HG03354 (cell line): ENCODE results near the gene RASSF3.

Experiments used
- ATAC-seq: cut with Tn5 transposase; IDR thresholded peaks from one replicate; pipeline ENCODE4 v1.9.1; 2021; ENCODE audit warnings: mild to moderate bottlenecking; ENCODE audit not compliant: unreplicated experiment, poor library complexity, severe bottlenecking

The RASSF3 gene

GRCh38 chr12:64666054-64666914 is 56.0 kb downstream of the RASSF3 start:
- peak; percentile 25 for ATAC-seq

- no peak for ATAC-seq
Observed at GRCh38 chr12:64667793-64668192, 57.5 kb downstream of the RASSF3 start.

GRCh38 chr12:64669270-64669842 is 59.1 kb downstream of the RASSF3 start:
- peak; percentile 76 for ATAC-seq

GRCh38 chr12:64670019-64670418 is 59.7 kb downstream of the RASSF3 start:
- no peak for ATAC-seq

GRCh38 chr12:64670919-64671639 is 60.8 kb downstream of the RASSF3 start:
- ATAC-seq, result no peak

GRCh38 chr12:64671681-64672080 is 61.4 kb downstream of the RASSF3 start:
- no peak for ATAC-seq

- no peak for ATAC-seq
Observed at GRCh38 chr12:64672925-64673409, 62.7 kb downstream of the RASSF3 start.

- no peak for ATAC-seq
Observed at GRCh38 chr12:64673490-64674169, 63.3 kb downstream of the RASSF3 start.

- no peak for ATAC-seq
Observed at GRCh38 chr12:64674367-64674922, 64.2 kb downstream of the RASSF3 start.

- no peak for ATAC-seq
Observed at GRCh38 chr12:64675795-64676194, 65.5 kb downstream of the RASSF3 start.

- ATAC-seq, result no peak
Observed at GRCh38 chr12:64678248-64678647, 68.0 kb downstream of the RASSF3 start.

GRCh38 chr12:64678835-64679234 is 68.5 kb downstream of the RASSF3 start:
- no peak for ATAC-seq

GRCh38 chr12:64679487-64680001 is 69.2 kb downstream of the RASSF3 start:
- ATAC-seq, result no peak

GRCh38 chr12:64680235-64680634 is 69.9 kb downstream of the RASSF3 start:
- ATAC-seq, result no peak

GRCh38 chr12:64681200-64682052 is 71.1 kb downstream of the RASSF3 start:
- no peak for ATAC-seq

GRCh38 chr12:64682572-64683277 is 72.4 kb downstream of the RASSF3 start:
- no peak for ATAC-seq

- no peak for ATAC-seq
Observed at GRCh38 chr12:64683816-64684543, 73.7 kb downstream of the RASSF3 start.
